Medulla oblongata (tissue), 1 donor: ENCODE data around the gene ELAC1.
"Not testable (repeated sequence)": the region's sequence is repeated elsewhere in the genome, so short reads cannot be mapped to it uniquely, and the experiment has no call there.

Source experiments
- DNase-seq: peaks from one replicate; pipeline ENCODE4 v3.0.0-alpha.2; 2015; ENCODE audit errors: extremely low spot score

ELAC1 gene

GRCh38 chr18:50967714-50968661 is at the start of gene ELAC1:
TSS of gene ELAC1 (plus strand) at chr18:50968040. CDS start at chr18:50974405, 6,365 bp downstream.
- peak; percentile 84 for DNase-seq

DNA sequence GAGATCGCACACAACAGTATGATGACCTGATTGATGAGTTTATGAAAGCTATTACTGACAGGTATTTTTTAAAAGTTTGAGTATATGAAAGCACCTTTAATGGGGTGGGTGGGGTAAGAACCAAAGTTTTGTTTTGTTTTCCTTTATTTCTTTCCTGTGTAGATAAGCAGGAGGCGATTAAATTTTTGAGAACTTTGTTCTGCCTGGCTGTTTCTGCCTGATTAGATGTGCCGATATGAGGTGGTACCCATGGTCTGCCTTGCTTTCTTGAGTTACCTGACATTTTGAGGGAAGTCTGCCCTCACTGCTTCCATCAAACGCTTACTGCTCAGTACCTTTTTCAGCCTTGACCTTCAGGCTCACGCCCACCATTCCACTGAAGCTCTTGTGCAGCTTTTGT is 49.7 kb upstream of the ELAC1 start:
- no peak for DNase-seq

- no peak for DNase-seq
These were observed 43.5 kb upstream of the ELAC1 start for GRCh38 chr18:50924372-50924771.

DNA sequence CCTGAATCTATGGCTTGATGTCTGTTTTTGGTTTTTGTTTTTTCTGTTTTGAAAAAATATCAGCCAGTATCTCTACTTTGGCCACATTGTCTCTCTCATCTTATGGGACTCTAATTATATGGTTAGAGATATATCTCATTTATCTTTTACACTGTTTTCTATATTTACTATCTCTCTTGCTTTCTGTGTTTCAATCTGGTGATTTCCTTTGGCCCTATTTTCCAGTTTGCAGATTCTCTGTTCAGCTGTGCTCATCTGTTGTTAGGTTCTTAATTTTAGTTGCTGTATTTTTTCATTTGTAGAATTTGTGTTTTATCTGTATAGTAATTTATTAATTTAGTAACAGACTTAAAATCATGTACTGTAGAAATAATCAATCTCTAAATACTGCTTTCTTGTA is 41.3 kb upstream of the ELAC1 start:
- DNase-seq, result no peak

DNA sequence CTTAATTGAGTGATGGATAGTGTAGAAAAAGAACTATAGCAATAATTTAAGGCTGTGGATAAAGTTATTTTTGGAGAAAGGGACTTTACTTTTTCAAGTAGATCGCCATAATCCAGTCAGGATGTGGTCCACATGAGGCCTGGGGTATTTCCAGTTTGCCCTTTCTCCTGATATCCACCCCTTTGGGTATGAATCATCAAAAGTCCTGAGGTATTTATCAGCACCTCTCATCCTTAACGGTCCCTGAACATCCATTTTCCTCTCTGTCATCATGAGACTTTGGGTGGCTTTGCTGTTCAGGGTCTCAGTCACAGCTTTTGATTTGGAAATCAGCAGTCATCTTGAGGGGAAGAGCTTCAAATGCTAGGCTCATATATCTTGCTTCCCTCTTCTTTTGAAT is 39.3 kb upstream of the ELAC1 start:
- no peak for DNase-seq

DNA sequence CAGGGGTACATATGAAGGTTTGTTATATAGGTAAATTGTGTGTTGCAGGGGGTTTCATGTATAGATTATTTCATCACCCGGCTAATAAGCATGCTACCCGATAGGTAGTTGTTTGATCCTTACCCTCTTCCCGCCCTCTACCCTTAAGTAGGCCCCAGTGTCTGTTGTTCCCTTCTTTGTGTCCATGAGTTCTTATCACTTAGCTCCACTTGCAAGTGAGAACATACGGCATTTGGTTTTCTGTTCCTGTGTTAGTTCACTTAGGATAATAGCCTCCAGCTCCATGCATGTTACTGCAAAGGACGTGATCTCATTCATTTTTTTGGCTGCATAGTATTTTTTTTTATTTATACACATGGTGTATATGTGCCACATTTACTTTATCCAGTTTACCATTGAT is 34.2 kb upstream of the ELAC1 start:
- no peak for DNase-seq

DNA sequence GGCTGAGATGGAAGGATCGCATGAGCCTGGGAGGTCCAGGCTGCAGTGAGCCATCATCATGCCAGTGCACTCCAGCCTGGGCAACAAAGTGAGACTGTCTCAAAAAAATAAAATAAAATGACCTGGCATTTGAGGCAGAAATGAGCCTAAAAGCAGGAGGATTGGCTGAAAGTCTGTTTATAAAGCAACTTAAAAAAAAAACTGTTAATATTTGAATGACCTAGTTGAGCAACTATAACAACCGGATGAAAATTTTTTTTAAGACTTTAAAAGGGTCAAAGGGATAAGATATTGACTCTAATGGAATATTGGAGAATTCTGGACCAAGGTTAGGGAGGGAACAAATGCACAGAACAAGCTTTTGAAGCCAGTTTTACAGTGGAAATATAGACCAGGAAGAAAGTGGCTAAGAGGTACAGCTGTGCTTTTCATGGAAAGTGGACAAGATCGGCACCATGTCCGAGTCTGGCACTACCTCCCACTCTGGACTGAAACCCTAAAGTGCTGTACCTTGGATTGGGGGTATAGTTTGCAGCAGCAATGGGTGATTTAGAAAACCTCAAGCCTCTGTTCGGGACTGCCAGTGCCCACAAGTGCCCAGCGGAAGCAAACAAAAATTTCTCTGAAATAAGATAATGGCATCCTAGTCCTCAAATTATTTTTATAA is 33.2 kb upstream of the ELAC1 start:
- DNase-seq, result no peak

- DNase-seq, result no peak
These were observed 32.2 kb upstream of the ELAC1 start for GRCh38 chr18:50935493-50936191.

DNA sequence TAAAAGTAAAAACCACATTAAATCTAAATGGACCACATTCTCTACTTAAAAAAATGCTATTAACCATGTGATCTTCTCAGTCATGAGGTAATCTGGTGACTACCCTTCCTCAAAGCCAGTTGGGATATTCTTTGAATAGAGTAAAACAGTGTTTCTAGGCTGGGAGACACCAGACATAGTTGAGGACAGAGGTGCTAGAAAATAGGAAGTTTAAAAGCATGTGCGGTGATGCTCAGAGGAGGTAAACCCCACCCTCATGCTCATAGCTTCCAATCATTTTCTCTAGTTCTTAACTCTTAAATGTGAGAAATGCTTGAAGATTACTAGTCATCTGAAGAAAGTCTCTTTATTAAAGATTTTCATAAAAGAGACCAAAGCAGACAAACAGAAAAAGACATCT is 30.7 kb upstream of the ELAC1 start:
- DNase-seq, result no peak

GRCh38 chr18:50938912-50939311 is 28.9 kb upstream of the ELAC1 start:
- no peak for DNase-seq

DNA sequence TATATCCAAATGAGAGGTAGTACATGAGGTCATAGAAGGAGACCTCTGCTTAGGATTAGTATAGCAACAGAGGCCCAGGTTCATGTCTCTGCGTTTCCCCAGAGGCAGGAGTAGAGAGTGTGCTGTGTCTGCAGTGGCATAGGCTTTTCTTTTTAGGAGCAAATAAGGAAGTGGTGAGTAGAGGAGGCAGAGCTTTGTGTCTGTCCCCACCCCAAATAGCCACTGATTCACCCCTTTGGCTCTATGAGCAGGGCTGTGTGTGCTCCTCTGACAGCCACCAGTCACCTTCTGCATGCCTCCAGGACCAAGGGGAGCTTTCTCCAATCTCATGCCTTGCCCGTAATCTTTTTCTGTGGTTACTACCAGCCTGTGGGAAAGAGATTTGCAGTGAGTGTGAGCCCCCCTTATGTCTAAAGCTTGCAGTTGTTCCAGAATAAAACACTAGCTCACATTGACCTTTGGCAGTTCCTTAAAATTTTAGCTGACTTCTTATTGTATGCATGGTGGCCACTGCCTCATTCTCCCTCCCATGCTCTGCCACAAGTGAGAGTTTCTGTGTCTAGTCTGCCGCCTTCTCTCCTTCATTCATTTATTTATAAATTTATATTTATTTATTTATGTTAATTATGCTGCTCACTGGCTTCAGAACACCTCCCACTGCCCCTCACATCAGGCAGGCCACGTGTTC is 23.5 kb upstream of the ELAC1 start:
- peak; percentile 57 for DNase-seq

DNA sequence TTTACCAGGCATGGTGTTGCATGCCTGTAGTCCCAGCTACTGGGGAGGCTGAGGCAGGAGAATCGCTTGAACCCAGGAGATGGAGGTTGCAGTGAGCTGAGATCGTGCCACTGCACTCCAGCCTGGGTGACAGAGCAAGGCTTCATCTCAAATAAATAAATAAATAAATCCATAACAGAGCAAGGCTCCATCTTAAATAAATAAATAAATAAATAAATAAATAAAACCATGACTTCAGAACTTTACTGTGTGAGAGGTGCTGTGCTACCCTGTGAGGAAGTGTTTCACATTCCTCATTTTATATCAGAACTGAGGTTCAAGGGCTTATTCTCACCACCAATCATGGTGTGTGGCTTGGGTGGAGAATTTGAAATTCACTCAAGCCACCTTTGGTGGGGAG is 21.9 kb upstream of the ELAC1 start:
- not testable (repeated sequence) for DNase-seq

GRCh38 chr18:50947899-50948298 is 19.9 kb upstream of the ELAC1 start:
- DNase-seq, result no peak

DNA sequence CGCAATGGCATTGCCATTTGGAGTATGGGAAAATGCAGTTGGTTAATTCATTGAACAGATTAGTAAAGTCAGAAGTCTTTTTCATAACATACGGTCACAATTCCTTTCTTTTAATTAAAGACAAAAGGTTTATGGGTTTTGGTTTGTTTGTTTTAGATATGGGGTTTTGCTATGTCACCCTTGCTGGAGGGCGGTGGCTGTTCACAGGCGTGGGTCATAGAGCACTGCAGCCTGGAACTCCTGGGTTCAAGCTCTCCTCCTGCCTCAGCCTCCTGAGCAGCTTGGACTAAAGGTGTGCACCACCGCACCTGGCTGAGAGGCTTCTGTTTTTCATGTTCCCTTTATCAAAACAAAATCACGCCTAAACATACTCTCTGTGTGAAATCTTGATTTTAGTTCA is 18.7 kb upstream of the ELAC1 start:
- no peak for DNase-seq

DNA sequence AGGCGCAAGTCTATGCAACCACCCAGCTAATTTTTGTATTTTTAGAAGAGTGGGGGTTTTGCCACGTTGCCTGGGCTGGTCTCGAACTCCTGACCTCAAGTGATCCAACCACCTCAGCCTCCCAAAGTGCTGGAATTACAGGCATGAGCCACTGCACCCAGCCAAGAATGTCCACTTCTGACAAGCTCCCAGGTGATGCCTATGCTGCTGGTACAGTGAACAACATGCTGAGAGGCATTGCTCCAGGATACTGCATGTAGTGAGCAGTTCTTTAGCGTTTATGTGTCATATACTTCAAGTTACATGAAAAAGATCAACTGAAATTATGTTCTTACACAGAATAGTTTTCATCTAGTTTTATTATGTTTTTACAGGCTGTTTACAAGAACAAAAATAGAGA is 17.2 kb upstream of the ELAC1 start:
- DNase-seq, result no peak

- DNase-seq, result no peak
These were observed 14.0 kb upstream of the ELAC1 start for GRCh38 chr18:50953822-50954221.

DNA sequence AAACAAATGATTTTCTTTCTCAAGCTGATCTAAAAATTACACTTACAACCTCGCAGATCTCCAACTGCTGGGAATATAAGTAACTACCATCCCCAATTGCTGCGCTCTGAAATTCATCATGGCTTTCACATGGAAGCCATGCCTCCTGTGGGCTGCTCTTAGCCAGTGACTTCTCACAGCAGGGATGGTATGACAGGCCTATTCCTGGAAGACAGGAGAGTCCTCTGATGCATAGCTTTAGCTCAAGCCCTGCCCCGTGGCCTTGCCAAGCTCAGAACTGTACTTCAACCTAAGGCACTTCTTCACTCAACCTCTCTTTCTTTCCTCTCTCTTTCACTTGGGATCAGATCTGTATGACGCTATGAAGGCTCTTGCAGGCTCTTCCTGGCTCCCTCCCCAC is 12.6 kb upstream of the ELAC1 start:
- no peak for DNase-seq

DNA sequence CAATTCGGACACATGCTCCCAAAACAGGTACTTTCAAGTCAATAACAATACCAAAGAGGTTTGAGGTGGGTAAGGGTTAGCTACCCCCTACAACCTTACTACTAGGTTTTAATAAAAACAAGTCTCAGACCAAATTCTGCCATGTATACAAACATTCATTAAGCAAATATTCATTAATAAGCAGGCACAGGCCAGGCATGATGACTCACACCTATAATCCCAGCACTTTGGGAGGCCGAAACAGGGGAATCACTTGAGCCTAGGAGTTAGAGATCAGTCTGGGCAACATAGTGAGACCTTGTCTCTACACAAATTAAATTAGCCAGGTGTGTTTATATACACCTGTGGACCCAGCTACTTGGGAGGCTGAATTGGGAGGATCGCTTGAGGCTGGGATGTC is 11.7 kb upstream of the ELAC1 start:
- no peak for DNase-seq

- DNase-seq, result no peak
These were observed 5.9 kb upstream of the ELAC1 start for GRCh38 chr18:50961974-50962373.

DNA sequence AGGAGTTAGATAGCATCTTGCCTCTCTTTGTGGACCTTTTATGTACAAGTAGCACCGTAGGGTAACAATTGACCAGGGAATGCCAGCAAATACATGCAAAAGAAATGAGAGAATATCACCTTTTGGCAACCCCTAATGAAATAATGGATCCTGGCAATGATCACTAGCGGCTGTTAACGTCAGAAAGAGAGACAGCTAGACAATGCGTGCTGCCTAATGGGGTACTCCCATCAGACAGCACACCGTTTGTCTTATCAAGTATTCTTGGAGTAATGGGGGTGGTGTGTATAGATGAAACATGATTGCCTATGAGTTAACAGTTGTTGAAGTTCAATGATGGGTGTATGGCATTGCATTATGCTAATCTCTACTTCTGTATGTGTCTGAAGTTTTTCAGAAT is 1.6 kb downstream of the ELAC1 start:
- DNase-seq, result no peak

DNA sequence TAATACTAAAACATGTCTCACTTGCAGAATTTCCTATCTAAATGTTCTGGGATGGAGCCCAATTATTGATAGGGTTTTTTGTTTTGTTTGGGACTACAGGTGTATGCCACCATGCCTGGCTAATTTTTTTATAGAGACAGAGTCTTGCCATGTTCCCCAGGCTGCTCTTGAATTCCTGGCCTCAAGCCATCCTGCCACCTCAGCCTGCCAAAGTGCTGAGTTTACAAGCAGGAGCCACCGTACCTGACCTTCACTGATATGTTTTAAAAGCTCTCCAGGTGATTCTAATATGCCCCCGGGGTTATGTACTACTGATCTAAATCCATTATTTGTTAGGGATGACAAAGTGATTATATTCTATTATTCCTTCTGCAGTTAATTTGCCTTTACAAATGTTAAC is 2.2 kb downstream of the ELAC1 start:
- no peak for DNase-seq

- DNase-seq, result not testable (repeated sequence)
These were observed 4.6 kb downstream of the ELAC1 start for GRCh38 chr18:50972404-50972803.
